AG04450 (cell line): ENCODE data around the gene GUCD1. TPM values are rescaled to one million over a fixed set of nuclear protein-coding genes. Genes with fewer than 3 reads are reported as not detected.
A peak's percentile ranks its signal among the peaks of the same experiment; 100 is the strongest.
"Not testable (repeated sequence)": the region's sequence is repeated elsewhere in the genome, so short reads cannot be mapped to it uniquely, and the experiment has no call there.

ENCODE experiments used
- CTCF ChIA-PET: fragments of 300-600, 350-600 bp; formaldehyde crosslinking; extraction: SDS; loops from one replicate; lab custom pipeline; 2022; ENCODE audit warnings: antibody characterized with exemption, inconsistent platforms; lab: Charles Lee
- POLR2A ChIA-PET: fragments of 350-600 bp; formaldehyde crosslinking; extraction: SDS; loops from one replicate; lab custom pipeline; 2021; ENCODE audit warnings: antibody characterized with exemption, inconsistent platforms; lab: Yijun Ruan, JAX
- DNase-seq: peaks from one replicate; pipeline ENCODE4 v3.0.0-alpha.2; 2011; ENCODE audit warnings: low read depth, low spot score
- H3K27ac ChIP-seq: one replicate; pipeline ENCODE4 v1.5.1; 2012; ENCODE audit warnings: low read depth, low read length, control low read depth
- H3K27me3 ChIP-seq: one replicate; pipeline ENCODE4 v1.6.0; 2012; ENCODE audit warnings: low read length; ENCODE audit not compliant: control insufficient read depth, insufficient read depth
- H3K4me3 ChIP-seq: 2 replicates; pipeline ENCODE4 v1.5.1; 2011; ENCODE audit warnings: mild to moderate bottlenecking, low read depth, low read length, control low read depth
- H3K9me3 ChIP-seq: 2 replicates; pipeline ENCODE4 v1.5.1; 2012; ENCODE audit warnings: low read length; ENCODE audit not compliant: control insufficient read depth, insufficient read depth
- CTCF ChIP-seq: IDR thresholded peaks from 2 replicates; pipeline ENCODE4 v1.5.1; 2011; ENCODE audit warnings: low read depth, low read length, control low read depth, inconsistent platforms
- polyA minus RNA-seq: library from RNA; depleted of rRNA, polyadenylated mRNA; stranded (reverse); fragments of >200 nt; gene quantifications from 2 replicates; pipeline ENCODE4 v1.2.3, GENCODE V29; 2011; rRNA and poly(A)+ RNA removed
- polyA plus RNA-seq: library from polyadenylated mRNA; depleted of rRNA; stranded (reverse); fragments of >200 nt; gene quantifications from 2 replicates; pipeline ENCODE4 v1.2.3, GENCODE V29; 2011; rRNA removed

GUCD1 gene
- polyA plus RNA-seq (52.1 and 73.4 TPM in 2 replicates), polyA minus RNA-seq (107 and 149 TPM in 2 replicates)

GRCh38 chr22:24554313-24555164 is at the start of gene GUCD1:
Gene GUCD1, minus strand, starts transcription at chr22:24555138. Its CDS starts 147 bp downstream, at chr22:24554991.
- no peaks in the 10 kb centered on the region for H3K27me3 ChIP-seq
- ChIA-PET POLR2A (interaction anchor here (0.6 to 2.8 kb wide), 5 partner anchors 9 to 29 kb away, joined by 3 to 8 read pairs (median 5); no protein-coding TSS in a partner anchor), CTCF (no interaction called here)
- H3K27ac ChIP-seq: peak within 1 kb of the TSS; percentile 92
- no peaks in the 10 kb centered on the region; the same call in 1 of the 2 replicates for H3K9me3 ChIP-seq
- no peak for TF ChIP-seq CTCF
- DNase-seq: no peak
- peak within 1 kb of the TSS; percentile 96 for H3K4me3 ChIP-seq

GRCh38 chr22:24603770-24604629 is 49.1 kb upstream of the GUCD1 start:
- H3K27me3 ChIP-seq, H3K9me3 ChIP-seq, H3K27ac ChIP-seq, DNase-seq, CTCF ChIA-PET, H3K4me3 ChIP-seq, POLR2A ChIA-PET: not testable (repeated sequence)

DNA sequence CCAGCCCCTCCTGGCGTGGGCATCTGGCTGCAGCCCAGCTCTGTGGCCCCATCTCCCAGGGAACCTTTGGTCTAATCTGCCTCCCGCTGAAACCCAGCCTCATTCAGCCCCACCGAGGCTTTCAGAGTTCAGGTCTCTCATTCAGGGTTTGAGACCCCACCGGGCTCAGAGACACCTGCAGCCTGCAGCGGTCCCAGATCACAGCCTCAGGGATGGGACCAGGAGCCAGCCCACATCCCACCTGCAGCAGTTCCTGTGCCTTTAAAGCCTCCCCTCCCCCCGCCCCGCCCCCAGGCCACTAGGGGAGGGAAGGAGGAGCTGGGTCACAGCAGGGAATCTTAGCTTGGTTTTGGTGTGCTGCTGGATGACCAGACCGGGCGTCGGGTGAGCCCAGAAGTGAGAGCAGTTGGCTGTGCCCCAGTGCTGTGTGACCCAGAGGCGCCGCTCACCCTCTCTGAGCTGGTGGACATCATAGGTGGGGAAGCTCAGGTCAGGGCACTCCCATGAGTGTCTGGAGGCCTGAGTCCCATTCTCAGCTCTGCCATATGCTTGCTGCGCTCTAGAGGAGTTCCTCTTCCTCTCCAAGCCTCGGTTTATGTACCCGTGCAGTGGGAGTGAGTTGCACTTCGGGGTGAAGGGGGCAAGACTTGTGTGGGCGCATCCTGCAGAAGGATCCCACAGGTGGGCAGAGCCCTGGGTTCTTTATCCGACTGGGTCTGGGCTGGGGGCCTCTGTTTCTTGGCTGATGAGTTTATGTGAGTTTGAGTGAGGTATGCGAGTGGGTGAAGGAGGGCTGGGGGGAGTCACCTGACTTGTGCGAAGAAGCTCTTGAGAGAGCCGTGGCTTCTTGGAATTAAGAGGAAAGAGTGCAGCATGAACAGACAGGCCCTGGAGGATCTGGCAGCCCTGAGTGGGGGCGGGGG is 48.2 kb upstream of the GUCD1 start, which contains the start of gene GGT1:
TSS of gene GGT1 (plus strand) at position 347 of the 923 bp plus-strand sequence. CDS start 7,889 bp downstream, outside the sequence.
- H3K9me3 ChIP-seq, H3K27ac ChIP-seq, H3K4me3 ChIP-seq, POLR2A ChIA-PET, DNase-seq, H3K27me3 ChIP-seq, CTCF ChIA-PET: not testable (repeated sequence)

- H3K4me3 ChIP-seq, H3K27me3 ChIP-seq, H3K9me3 ChIP-seq, POLR2A ChIA-PET, DNase-seq, CTCF ChIA-PET, H3K27ac ChIP-seq: not testable (repeated sequence)
Measured at GRCh38 chr22:24602105-24602749, 47.3 kb upstream of the GUCD1 start.

- CTCF ChIA-PET: no interaction called here
- no peak for TF ChIP-seq CTCF
- no peak for DNase-seq
- Histone ChIP-seq H3K4me3 (no peak overlapping the region), H3K9me3 (no peaks in the 10 kb centered on the region), H3K27me3 (no peaks in the 10 kb centered on the region), H3K27ac (no peak overlapping the region)
- POLR2A ChIA-PET: no interaction called here
Measured at GRCh38 chr22:24601217-24602104, 46.5 kb upstream of the GUCD1 start.

DNA sequence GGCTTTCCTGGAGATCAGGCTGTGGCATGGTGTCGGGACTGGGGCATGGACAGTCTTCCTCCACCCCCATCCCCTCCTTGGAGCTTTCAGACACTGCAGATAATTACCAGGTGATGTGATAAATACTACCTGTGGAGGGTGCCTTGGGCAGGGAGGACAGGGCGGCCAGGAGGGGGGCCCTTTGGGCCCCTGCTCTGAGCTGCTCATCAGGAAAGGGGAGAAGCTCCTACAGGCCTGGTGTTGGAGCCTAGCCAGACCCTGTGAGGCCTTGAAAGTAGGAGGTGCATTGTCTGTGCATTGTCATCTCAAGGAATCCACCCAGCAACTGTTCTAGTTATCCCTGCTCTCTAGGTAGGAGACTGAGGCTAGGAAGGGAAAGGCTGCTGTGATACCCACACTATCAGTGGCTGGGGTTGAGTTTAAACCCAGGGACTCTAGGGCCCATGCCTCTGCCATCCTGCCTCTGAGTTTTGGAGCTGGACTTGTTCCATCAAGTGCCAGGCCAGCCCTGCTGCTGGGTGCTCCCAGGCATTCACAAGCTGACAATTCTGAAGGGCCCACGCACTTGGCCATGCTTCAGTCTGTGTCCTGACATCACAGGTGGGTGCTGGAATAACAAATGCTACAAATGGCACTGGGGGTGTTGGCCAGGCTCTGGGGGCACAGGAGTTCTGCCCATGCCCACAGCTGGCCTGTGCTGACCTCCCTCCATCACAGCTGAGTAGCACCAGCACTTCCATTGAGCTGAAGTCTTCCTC is 45.2 kb upstream of the GUCD1 start:
- H3K4me3 ChIP-seq, H3K27me3 ChIP-seq, H3K9me3 ChIP-seq, POLR2A ChIA-PET, DNase-seq, H3K27ac ChIP-seq: not testable (repeated sequence)
- CTCF ChIA-PET: interaction anchor here (0.6 kb wide), 1 partner anchor 174 kb away, joined by 5 read pairs; the partner anchor contains the start of gene PIWIL3
